H9 (cell line): Measurements from ENCODE around the gene ROR1. TPM values are rescaled to one million over a fixed set of nuclear protein-coding genes. Genes with fewer than 3 reads are reported as not detected.

Experiments
- DNase-seq: peaks from one replicate; pipeline ENCODE4 v3.0.0-alpha.2; 2017
- H2AFZ ChIP-seq: one replicate; pipeline ENCODE4 v1.6.1; 2013; ENCODE audit warnings: mild to moderate bottlenecking, low read length, control low read depth, moderate library complexity
- H2AK5ac ChIP-seq: 2 replicates; pipeline ENCODE4 v1.6.1; 2013; ENCODE audit warnings: low read length, control low read depth, mixed read lengths; ENCODE audit not compliant: insufficient read length
- H2BK120ac ChIP-seq: one replicate; pipeline ENCODE4 v1.6.1; 2013; ENCODE audit warnings: low read depth, mild to moderate bottlenecking, low read length, control low read depth, inconsistent platforms; ENCODE audit not compliant: poor library complexity, severe bottlenecking
- H2BK12ac ChIP-seq: 2 replicates; pipeline ENCODE4 v1.6.1; 2013; ENCODE audit warnings: low read length, control low read depth, mixed read lengths, low read depth; ENCODE audit not compliant: insufficient read length
- H2BK15ac ChIP-seq: 2 replicates; pipeline ENCODE4 v1.6.1; 2013; ENCODE audit warnings: low read depth, low read length, control low read depth
- H2BK20ac ChIP-seq: one replicate; pipeline ENCODE4 v1.6.1; 2013; ENCODE audit warnings: low read depth, mild to moderate bottlenecking, low read length, control low read depth, inconsistent platforms; ENCODE audit not compliant: poor library complexity, severe bottlenecking
- H2BK5ac ChIP-seq: 2 replicates; pipeline ENCODE4 v1.6.1; 2013; ENCODE audit warnings: low read length, control low read depth, mixed read lengths; ENCODE audit not compliant: insufficient read length
- H3K14ac ChIP-seq: 2 replicates; pipeline ENCODE4 v1.6.1; 2013; ENCODE audit warnings: low read length, control low read depth; ENCODE audit not compliant: insufficient read depth
- H3K18ac ChIP-seq: 2 replicates; pipeline ENCODE4 v1.6.1; 2013; ENCODE audit warnings: low read depth, mild to moderate bottlenecking, mixed read lengths, low read length, control low read depth; ENCODE audit not compliant: insufficient read length
- H3K23ac ChIP-seq: 2 replicates; pipeline ENCODE4 v1.6.1; 2013; ENCODE audit warnings: low read length, control low read depth, mixed read lengths, low read depth; ENCODE audit not compliant: insufficient read length
- H3K23me2 ChIP-seq: 2 replicates; pipeline ENCODE4 v1.6.1; 2013; ENCODE audit warnings: low read depth, mild to moderate bottlenecking, mixed read lengths, low read length, control low read depth; ENCODE audit not compliant: insufficient read length, poor library complexity, severe bottlenecking
- H3K27ac ChIP-seq: 2 replicates; pipeline ENCODE4 v1.5.1; 2013; ENCODE audit warnings: low read length, control low read depth, mixed read lengths, low read depth; ENCODE audit not compliant: insufficient read length
- H3K27me3 ChIP-seq: 2 replicates; pipeline ENCODE4 v1.6.1; 2013; ENCODE audit warnings: low read length, control low read depth, inconsistent platforms; ENCODE audit not compliant: insufficient read depth
- H3K4ac ChIP-seq: 2 replicates; pipeline ENCODE4 v1.6.1; 2013; ENCODE audit warnings: low read depth, mild to moderate bottlenecking, control low read depth, inconsistent platforms, low read length, moderate library complexity
- H3K4me1 ChIP-seq: 2 replicates; pipeline ENCODE4 v1.6.1; 2013; ENCODE audit warnings: low read length, control low read depth, inconsistent platforms; ENCODE audit not compliant: insufficient read depth
- H3K4me2 ChIP-seq: 2 replicates; pipeline ENCODE4 v1.6.1; 2013; ENCODE audit warnings: low read length, control low read depth, mixed read lengths; ENCODE audit not compliant: insufficient read length, insufficient read depth
- H3K56ac ChIP-seq: 2 replicates; pipeline ENCODE4 v1.6.1; 2013; ENCODE audit warnings: low read depth, mild to moderate bottlenecking, mixed read lengths, low read length, control low read depth; ENCODE audit not compliant: insufficient read length
- H3K79me1 ChIP-seq: 2 replicates; pipeline ENCODE4 v1.6.1; 2013; ENCODE audit warnings: low read depth, mild to moderate bottlenecking, moderate library complexity, low read length, control low read depth, inconsistent platforms; ENCODE audit not compliant: insufficient read depth, poor library complexity, severe bottlenecking
- H3K79me2 ChIP-seq: 2 replicates; pipeline ENCODE4 v1.6.1; 2013; ENCODE audit warnings: low read length, control low read depth, inconsistent platforms; ENCODE audit not compliant: insufficient read depth
- H3K9ac ChIP-seq: 2 replicates; pipeline ENCODE4 v1.6.1; 2013; ENCODE audit warnings: low read length, control low read depth, mixed read lengths; ENCODE audit not compliant: insufficient read length; ENCODE audit errors: extremely low read depth
- H3K9me3 ChIP-seq: one replicate; pipeline ENCODE4 v1.6.1; 2013; ENCODE audit warnings: low read depth, low read length, inconsistent platforms; ENCODE audit not compliant: control insufficient read depth
- H3T11ph ChIP-seq: one replicate; pipeline ENCODE4 v1.6.1; 2013; ENCODE audit warnings: mild to moderate bottlenecking, low read length, control low read depth, inconsistent platforms
- H4K20me1 ChIP-seq: one replicate; pipeline ENCODE4 v1.6.1; 2013; ENCODE audit not compliant: control insufficient read depth, insufficient read length, insufficient read depth
- H4K5ac ChIP-seq: 2 replicates; pipeline ENCODE4 v1.6.1; 2013; ENCODE audit warnings: low read depth, mild to moderate bottlenecking, mixed read lengths, low read length, control low read depth; ENCODE audit not compliant: insufficient read length
- H4K8ac ChIP-seq: replicated peaks from 2 replicates; pipeline ENCODE4 v1.6.1; 2013; ENCODE audit warnings: low read length, control low read depth, mixed read lengths, low read depth; ENCODE audit not compliant: insufficient read length
- H4K91ac ChIP-seq: 2 replicates; pipeline ENCODE4 v1.6.1; 2013; ENCODE audit warnings: low read depth, mild to moderate bottlenecking, moderate library complexity, mixed read lengths, low read length, control low read depth; ENCODE audit not compliant: insufficient read length
- H3K27ac Mint-ChIP-seq, 3 experiments: 2 replicates in 2 of 3; 3 replicates in 1 of 3; pipeline ENCODE4 v1.8.0; 2020 to 2021; ENCODE audit warnings: mixed read lengths in 3 of 3, mild to moderate bottlenecking in 1 of 3, moderate library complexity in 1 of 3
- H3K27me3 Mint-ChIP-seq: 2 replicates; pipeline ENCODE4 v1.8.0; 2021; ENCODE audit warnings: low read depth, mild to moderate bottlenecking, moderate library complexity, mixed read lengths
- H3K36me3 Mint-ChIP-seq, 3 experiments: 2 replicates in 2 of 3; 3 replicates in 1 of 3; pipeline ENCODE4 v1.8.0; 2020 to 2021; ENCODE audit warnings: low read depth in 3 of 3, mixed read lengths in 3 of 3; ENCODE audit not compliant: insufficient read depth in 1 of 3
- H3K4me1 Mint-ChIP-seq, 2 experiments: 2 replicates each; pipeline ENCODE4 v1.8.0; 2020; ENCODE audit warnings: mixed read lengths in 2 of 2
- H3K4me3 Mint-ChIP-seq, 2 experiments: 2 replicates in 1 of 2; 3 replicates in 1 of 2; pipeline ENCODE4 v1.8.0; 2020 to 2021; ENCODE audit warnings: mild to moderate bottlenecking in 2 of 2, mixed read lengths in 2 of 2, moderate library complexity in 1 of 2
- H3K9me3 Mint-ChIP-seq, 2 experiments: 2 replicates in 1 of 2; 3 replicates in 1 of 2; pipeline ENCODE4 v1.8.0; 2020; ENCODE audit warnings: mild to moderate bottlenecking in 2 of 2, mixed read lengths in 2 of 2, moderate library complexity in 1 of 2
- WGBS: extraction: QIAGEN DNeasy Blood & Tissue Kit; methylation state at CpG from one replicate; pipeline ENCODE4 v1.1.7; 2013; ENCODE audit warnings: missing lambda C conversion rate, low lambda C conversion rate, mixed read lengths; ENCODE audit not compliant: insufficient read length; ENCODE audit errors: extremely low coverage; 5-methylcytosine and 5-hydroxymethylcytosine counted together
- total RNA-seq: library from RNA; stranded (reverse); gene quantifications from 2 replicates; pipeline ENCODE4 v1.2.1, GENCODE V29; 2021
- TF ChIP-seq, protein P1 (sequence below): fragments of 200-600 bp; sonication (generic); conservative IDR thresholded peaks from 3 replicates; pipeline ENCODE4 v1.8.0; 2021; ENCODE audit warnings: antibody characterized with exemption, mild to moderate bottlenecking

Gene ROR1
- total RNA-seq, 1 experiment from 2014 or later = 75.9 TPM

DNA sequence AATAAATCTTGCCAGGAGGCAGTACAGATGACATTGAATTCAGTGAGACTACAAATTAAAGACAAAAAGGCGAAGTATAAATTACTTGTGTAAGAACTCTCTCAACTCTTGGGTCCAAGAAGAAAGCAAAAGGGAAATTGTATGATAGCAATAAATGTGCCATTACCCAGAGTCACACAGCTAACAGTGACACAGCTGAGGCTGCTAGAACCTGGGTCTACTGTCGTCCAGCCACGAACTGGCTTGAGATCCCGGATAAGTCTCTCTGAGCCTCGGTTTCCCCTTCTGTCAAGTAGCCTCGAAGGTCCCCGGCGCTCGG lies 362 bp upstream of the ROR1 start:
- Histone ChIP-seq H3K79me2 (peaks cover 20% of the 10 kb centered on the region), H4K8ac (no peak overlapping the region), H4K20me1 (no peaks in the 10 kb centered on the region), H3K56ac (no peak overlapping the region), H2BK20ac (no peak overlapping the region), H3K23me2 (peaks cover 13% of the 10 kb centered on the region), H3K14ac (no peak overlapping the region), H2BK12ac (no peak overlapping the region), H3K4me2 (peak overlapping the region; percentile 66), H4K5ac (no peak overlapping the region), H2BK120ac (no peak overlapping the region), H3K23ac (no peak overlapping the region), H3T11ph (no peak overlapping the region), H2BK15ac (no peak overlapping the region), H3K9ac (no peak overlapping the region), H2AFZ (no peak overlapping the region), H2AK5ac (no peak overlapping the region), H3K9me3 (no peaks in the 10 kb centered on the region), H3K79me1 (no peaks in the 10 kb centered on the region), H2BK5ac (no peak overlapping the region), H3K27me3 (no peaks in the 10 kb centered on the region), H4K91ac (no peak overlapping the region), H3K27ac (no peak overlapping the region), H3K18ac (no peak overlapping the region), H3K4ac (no peak overlapping the region), H3K4me1 (peaks cover 13% of the 10 kb centered on the region)
- no peak for DNase-seq
- no peaks in the 10 kb centered on the region for H3K27me3 Mint-ChIP-seq
- H3K36me3 Mint-ChIP-seq = peaks cover 2 to 4% (median 3%) of the 10 kb centered on the region in 3 experiments; a peak in 3 of 7 replicates
- H3K4me1 Mint-ChIP-seq = peaks cover 52% of the 10 kb centered on the region in 2 experiments
- no peaks in the 10 kb centered on the region; a peak in 1 of 5 replicates for H3K9me3 Mint-ChIP-seq
- H3K4me3 Mint-ChIP-seq = peak overlapping the region; percentile 88 to 91
- TF ChIP-seq, protein P1, sequence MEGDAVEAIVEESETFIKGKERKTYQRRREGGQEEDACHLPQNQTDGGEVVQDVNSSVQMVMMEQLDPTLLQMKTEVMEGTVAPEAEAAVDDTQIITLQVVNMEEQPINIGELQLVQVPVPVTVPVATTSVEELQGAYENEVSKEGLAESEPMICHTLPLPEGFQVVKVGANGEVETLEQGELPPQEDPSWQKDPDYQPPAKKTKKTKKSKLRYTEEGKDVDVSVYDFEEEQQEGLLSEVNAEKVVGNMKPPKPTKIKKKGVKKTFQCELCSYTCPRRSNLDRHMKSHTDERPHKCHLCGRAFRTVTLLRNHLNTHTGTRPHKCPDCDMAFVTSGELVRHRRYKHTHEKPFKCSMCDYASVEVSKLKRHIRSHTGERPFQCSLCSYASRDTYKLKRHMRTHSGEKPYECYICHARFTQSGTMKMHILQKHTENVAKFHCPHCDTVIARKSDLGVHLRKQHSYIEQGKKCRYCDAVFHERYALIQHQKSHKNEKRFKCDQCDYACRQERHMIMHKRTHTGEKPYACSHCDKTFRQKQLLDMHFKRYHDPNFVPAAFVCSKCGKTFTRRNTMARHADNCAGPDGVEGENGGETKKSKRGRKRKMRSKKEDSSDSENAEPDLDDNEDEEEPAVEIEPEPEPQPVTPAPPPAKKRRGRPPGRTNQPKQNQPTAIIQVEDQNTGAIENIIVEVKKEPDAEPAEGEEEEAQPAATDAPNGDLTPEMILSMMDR = no peak
- peak overlapping the region in 2 of 3 experiments; percentile 1 to 83; a peak in 5 of 7 replicates for H3K27ac Mint-ChIP-seq
- no CpG with 5 or more reads among the region's 9 CpGs for WGBS
